Measurements from ENCODE around the gene SLC22A13. TPM values are rescaled to one million over a fixed set of nuclear protein-coding genes. Genes with fewer than 3 reads are reported as not detected.

Gene SLC22A13
- total and polyA plus RNA-seq, 9 of the 15 experiments (the other 6 are each of a cell fraction or from before 2014, with no cell fraction given) = 0.09 to 0.49 (median 0.17) TPM; not detected in 3

GRCh38 chr3:38327335-38328009, 61.9 kb downstream of the SLC22A13 start (continued):
- no peak for TF ChIP-seq CREB5 (CRISPR knock-in tag; IDR thresholded peaks at IDR 0.05)
- TF ChIP-seq HDAC3 (IDR thresholded peaks at IDR 0.05; ENCODE audit: borderline replicate concordance, partially characterized antibody) = no peak
- peak; percentile 26; the same call in 1 of the 2 replicates for TF ChIP-seq CTBP1 (IDR thresholded peaks at IDR 0.05; ENCODE audit: borderline replicate concordance)
- TF ChIP-seq SMARCA4 (IDR thresholded peaks at IDR 0.05) = peak; percentile 84
- peak; percentile 62; the same call in 1 of the 2 replicates for TF ChIP-seq CBX5 (IDR thresholded peaks at IDR 0.05; ENCODE audit: borderline replicate concordance, low read depth)
- TF ChIP-seq ZBTB33 (CRISPR knock-in tag; IDR thresholded peaks at IDR 0.05) = no peak
- TF ChIP-seq ATF3 (IDR thresholded peaks at IDR 0.05) = peak; percentile 97
- no peak for TF ChIP-seq ATF3 (CRISPR knock-in tag; conservative IDR thresholded peaks at IDR 0.05)
- TF ChIP-seq PTTG1 (tag; IDR thresholded peaks at IDR 0.05; ENCODE audit: low read depth) = no peak
- no peak for TF ChIP-seq ARNT (IDR thresholded peaks at IDR 0.05)
- no peak for TF ChIP-seq ETS1 (conservative IDR thresholded peaks at IDR 0.05; ENCODE audit: control insufficient read depth, low read depth, low read length)
- TF ChIP-seq SMAD3 (CRISPR knock-in tag; conservative IDR thresholded peaks at IDR 0.05) = no peak
- no peak for TF ChIP-seq ZNF436 (CRISPR knock-in tag; IDR thresholded peaks at IDR 0.05)
- TF ChIP-seq JUNB (CRISPR knock-in tag; conservative IDR thresholded peaks at IDR 0.05) = peak; percentile 60; the same call in 1 of the 2 replicates
- no peak for TF ChIP-seq FOXP1 (CRISPR knock-in tag; IDR thresholded peaks at IDR 0.05)
- TF ChIP-seq, protein P1, sequence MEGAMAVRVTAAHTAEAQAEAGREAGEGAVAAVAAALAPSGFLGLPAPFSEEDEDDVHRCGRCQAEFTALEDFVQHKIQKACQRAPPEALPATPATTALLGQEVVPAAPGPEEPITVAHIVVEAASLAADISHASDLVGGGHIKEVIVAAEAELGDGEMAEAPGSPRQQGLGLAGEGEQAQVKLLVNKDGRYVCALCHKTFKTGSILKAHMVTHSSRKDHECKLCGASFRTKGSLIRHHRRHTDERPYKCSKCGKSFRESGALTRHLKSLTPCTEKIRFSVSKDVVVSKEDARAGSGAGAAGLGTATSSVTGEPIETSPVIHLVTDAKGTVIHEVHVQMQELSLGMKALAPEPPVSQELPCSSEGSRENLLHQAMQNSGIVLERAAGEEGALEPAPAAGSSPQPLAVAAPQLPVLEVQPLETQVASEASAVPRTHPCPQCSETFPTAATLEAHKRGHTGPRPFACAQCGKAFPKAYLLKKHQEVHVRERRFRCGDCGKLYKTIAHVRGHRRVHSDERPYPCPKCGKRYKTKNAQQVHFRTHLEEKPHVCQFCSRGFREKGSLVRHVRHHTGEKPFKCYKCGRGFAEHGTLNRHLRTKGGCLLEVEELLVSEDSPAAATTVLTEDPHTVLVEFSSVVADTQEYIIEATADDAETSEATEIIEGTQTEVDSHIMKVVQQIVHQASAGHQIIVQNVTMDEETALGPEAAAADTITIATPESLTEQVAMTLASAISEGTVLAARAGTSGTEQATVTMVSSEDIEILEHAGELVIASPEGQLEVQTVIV (CRISPR knock-in tag; IDR thresholded peaks at IDR 0.05; ENCODE audit: borderline replicate concordance) = no peak
- no peak for TF ChIP-seq XRCC5 (IDR thresholded peaks at IDR 0.05; ENCODE audit: low read depth, low read length)
- 0 out of 4 replicates have a peak, but pooled peaks of 1 of the 2 experiments have one; percentile 22 for TF ChIP-seq RCOR1 (IDR thresholded peaks at IDR 0.05; ENCODE audit: borderline replicate concordance in 1 of 2, low read depth in 2 of 2, low read length in 2 of 2)
- no peak for TF ChIP-seq BRD9 (IDR thresholded peaks at IDR 0.05; ENCODE audit: low read depth, partially characterized antibody)
- TF ChIP-seq EGR1 (conservative IDR thresholded peaks at IDR 0.05) = no peak
- no peak for TF ChIP-seq ZNF253 (CRISPR knock-in tag; conservative IDR thresholded peaks at IDR 0.05)

Measured in K562 (cell line).